GM21717 (cell line): ENCODE measurements around the gene ZNF624.

Source experiments
- ATAC-seq: cut with Tn5 transposase; IDR thresholded peaks from one replicate; pipeline ENCODE4 v1.9.1; 2021; ENCODE audit warnings: mild to moderate bottlenecking, moderate library complexity; ENCODE audit not compliant: unreplicated experiment

ZNF624 gene

GRCh38 chr17:16593356-16594102 lies 60.1 kb downstream of the ZNF624 start:
- no peak for ATAC-seq

- peak; percentile 66 for ATAC-seq
Observed at GRCh38 chr17:16589097-16589969, 64.3 kb downstream of the ZNF624 start.

GRCh38 chr17:16585796-16586195 lies 67.9 kb downstream of the ZNF624 start:
- no peak for ATAC-seq

GRCh38 chr17:16584273-16584995 lies 69.2 kb downstream of the ZNF624 start:
- ATAC-seq = no peak

- no peak for ATAC-seq
Observed at GRCh38 chr17:16583781-16584180, 69.9 kb downstream of the ZNF624 start.

- ATAC-seq = no peak
Observed at GRCh38 chr17:16573466-16573865, 80.2 kb downstream of the ZNF624 start.
